Sciatic nerve (tissue), 2 donors: ENCODE measurements around the gene PCID2. TPM values are rescaled to one million over a fixed set of nuclear protein-coding genes. Genes with fewer than 3 reads are reported as not detected.

Source experiments
- ATAC-seq: fragments of 200-7000 bp; cut with Tn5 transposase; one replicate; pipeline ENCODE4 v1.9.1; 2020; ENCODE audit warnings: mild to moderate bottlenecking, moderate library complexity
- DNase-seq: peaks from one replicate; pipeline ENCODE4 v3.0.0-alpha.2; 2020; ENCODE audit warnings: low spot score
- intact Hi-C: fragments of 100-400 bp; cut with DNase I; formaldehyde crosslinking; loops from one replicate; pipeline ENCODE4 v1.14.2; 2022
- total RNA-seq: library from RNA; stranded (reverse); fragmentation: NEBNext Ultra II Directional; extraction: Animal tissue kit (Norgen Biotek cat#: 25700); gene quantifications from one replicate; pipeline ENCODE4 v1.2.1, GENCODE V29; 2021
- donor health status: DM: no; HTN: no; CAD: no.
- donor health status: DM: no; HTN: no; CAD: no.

PCID2 gene
- total RNA-seq, 1 donor from 2014 or later, result 45.1 TPM

GRCh38 chr13:113143466-113144254 lies 64.8 kb downstream of the PCID2 start:
- DNase-seq (peak; percentile 48), ATAC-seq (no peak)
- intact Hi-C loops, result no loop called here

DNA sequence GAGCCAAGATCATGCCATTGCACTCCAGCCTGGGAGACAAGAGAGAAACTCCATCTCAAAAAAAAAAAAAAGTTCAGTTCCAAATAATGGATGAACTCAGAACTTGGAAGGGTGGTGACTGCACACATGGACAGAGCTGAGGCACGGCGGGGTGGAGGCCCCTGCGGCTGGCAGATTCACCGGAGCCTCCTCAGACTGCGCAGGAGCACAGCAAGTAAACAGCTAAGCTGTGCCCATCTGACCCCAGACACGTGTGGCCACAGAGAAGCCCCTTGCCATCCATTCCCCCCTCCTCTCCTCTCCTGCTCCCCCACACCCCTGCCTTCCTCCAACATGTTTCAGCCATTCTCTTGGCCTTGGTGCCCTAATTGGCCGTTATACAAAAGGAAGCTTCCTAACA lies 65.6 kb downstream of the PCID2 start:
- no peak for DNase-seq
- no peak for ATAC-seq
- intact Hi-C loops, result no loop called here

GRCh38 chr13:113141601-113141970 lies 66.9 kb downstream of the PCID2 start:
- peak; percentile 24 for ATAC-seq
- intact Hi-C loops, result no loop called here
- peak; percentile 55 for DNase-seq

GRCh38 chr13:113140677-113141600 lies 67.5 kb downstream of the PCID2 start:
- ATAC-seq (no peak), DNase-seq (no peak)
- intact Hi-C loops, result no loop called here

GRCh38 chr13:113139577-113139976 lies 68.9 kb downstream of the PCID2 start:
- DNase-seq, result no peak
- ATAC-seq, result no peak
- intact Hi-C loops, result no loop called here

- ATAC-seq, result no peak
- DNase-seq, result no peak
These were observed 69.5 kb downstream of the PCID2 start for GRCh38 chr13:113138792-113139551.

GRCh38 chr13:113137691-113138298 lies 70.7 kb downstream of the PCID2 start:
- ATAC-seq (no peak), DNase-seq (no peak)
- intact Hi-C loops, result no loop called here

More at GRCh38 chr13:113138792-113139551, 69.5 kb downstream of the PCID2 start:
- intact Hi-C loops, result no loop called here

DNA sequence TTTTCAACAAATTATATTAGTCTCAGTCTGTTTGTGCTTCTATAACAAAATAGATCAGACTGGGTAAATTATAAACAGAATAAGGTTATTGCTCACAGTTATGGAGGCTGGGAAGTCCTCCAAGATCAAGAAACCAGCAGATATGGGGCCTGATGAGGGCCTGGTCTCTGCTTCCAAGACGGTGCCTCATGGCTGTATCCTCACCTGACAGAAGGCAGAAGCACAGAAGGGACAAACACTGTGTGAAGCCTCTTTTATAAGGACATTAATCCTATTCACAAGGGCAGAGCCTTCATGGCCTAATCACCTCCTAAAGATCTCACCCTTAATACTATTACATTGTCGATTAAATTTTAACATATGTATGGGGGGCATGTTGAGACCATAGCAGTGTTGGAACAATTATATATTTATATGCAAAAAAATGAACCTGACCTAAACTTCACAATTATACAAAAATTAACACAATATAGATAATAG lies 73.1 kb downstream of the PCID2 start:
- no peak for DNase-seq
- intact Hi-C loops, result no loop called here
- no peak for ATAC-seq

DNA sequence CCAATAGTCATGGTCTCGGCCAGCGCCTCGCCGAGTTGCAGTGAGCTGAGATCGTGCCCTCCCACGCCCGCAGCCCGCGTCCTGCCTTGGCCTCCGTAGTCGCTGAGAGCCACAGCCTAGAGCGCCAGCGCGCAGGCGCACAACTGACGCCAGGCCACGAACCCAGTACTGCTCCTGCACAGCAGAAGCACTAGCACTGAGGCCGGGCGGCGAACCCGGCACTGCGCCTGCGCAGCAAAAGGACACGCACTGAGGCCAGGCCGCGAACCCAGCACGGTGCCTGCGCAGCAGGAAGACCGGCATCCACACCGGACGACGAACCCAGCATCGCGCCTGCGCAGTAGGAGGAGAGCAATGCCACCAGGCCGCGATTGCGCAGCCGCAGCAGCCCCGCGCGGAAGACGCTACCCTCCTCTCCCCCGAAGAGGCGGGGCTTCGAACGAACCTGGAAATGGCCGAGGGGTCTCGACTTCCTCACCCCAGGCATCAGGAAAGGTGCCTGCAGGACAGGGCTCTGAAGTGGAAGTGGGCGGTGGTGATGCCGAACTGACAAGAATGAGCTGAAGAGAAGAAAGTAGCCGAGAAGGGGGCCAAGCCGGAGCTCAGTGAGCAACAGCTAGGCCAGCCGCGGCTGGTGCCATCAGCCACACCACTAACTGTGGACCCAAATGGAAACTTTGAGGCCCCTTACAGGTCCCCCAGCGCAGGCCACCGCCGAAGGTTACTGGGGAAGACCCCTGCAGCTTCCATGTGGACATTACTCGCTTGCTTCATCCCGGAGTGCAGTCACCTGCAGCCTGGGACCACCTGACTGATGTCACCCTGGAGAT lies 78.3 kb downstream of the PCID2 start:
- DNase-seq (peak; percentile 58), ATAC-seq (peak; percentile 65)
- intact Hi-C loops, result no loop called here

DNA sequence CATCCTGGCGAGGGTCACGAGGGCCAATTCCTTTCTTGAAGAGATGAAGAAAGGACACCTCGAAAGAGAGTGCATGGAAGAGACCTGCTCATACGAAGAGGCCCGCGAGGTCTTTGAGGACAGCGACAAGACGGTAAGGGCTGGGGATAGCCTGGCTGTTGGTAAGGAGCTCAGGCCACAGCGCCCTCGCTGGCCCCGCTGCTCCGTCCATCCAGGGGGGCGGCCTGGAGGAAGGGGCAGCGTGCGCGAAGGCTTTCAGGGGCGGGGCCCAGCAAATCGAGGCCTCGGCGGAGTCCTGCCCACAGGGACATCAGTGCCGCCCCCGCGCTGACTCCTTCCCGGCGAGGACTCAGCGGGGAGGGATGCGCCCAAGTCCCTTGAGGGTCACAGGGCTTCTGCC lies 79.0 kb downstream of the PCID2 start:
- peak; percentile 56 for DNase-seq
- ATAC-seq, result peak; percentile 15
- intact Hi-C loops, result no loop called here

Other genes starting within 250 kb of the PCID2 start
- gene MCF2L, start 239.5 kb downstream of the PCID2 start, total RNA-seq, result 64.1 TPM
- gene F7, start 102.9 kb downstream of the PCID2 start, total RNA-seq, result 0.27 TPM
- gene F10, start 85.9 kb downstream of the PCID2 start, total RNA-seq, result 14.2 TPM
- not detected for gene PROZ, start 50.0 kb downstream of the PCID2 start, total RNA-seq
- 62.3 TPM for gene CUL4A, start 944 bp upstream of the PCID2 start, total RNA-seq
- gene LAMP1, start 88.6 kb upstream of the PCID2 start, total RNA-seq, result 183 TPM
- 6.3 TPM for gene GRTP1, start 155.5 kb upstream of the PCID2 start, total RNA-seq
- 14.5 TPM for gene ADPRHL1, start 244.8 kb upstream of the PCID2 start, total RNA-seq